ENCODE data around the gene KNTC1.

KNTC1 gene

GRCh38 chr12:122661246-122661645 lies 134.2 kb downstream of the KNTC1 start:
- no peak for DNase-seq

GRCh38 chr12:122661938-122662337 lies 134.9 kb downstream of the KNTC1 start:
- DNase-seq, result no peak

GRCh38 chr12:122665349-122665748 lies 138.3 kb downstream of the KNTC1 start:
- no peak for DNase-seq

DNA sequence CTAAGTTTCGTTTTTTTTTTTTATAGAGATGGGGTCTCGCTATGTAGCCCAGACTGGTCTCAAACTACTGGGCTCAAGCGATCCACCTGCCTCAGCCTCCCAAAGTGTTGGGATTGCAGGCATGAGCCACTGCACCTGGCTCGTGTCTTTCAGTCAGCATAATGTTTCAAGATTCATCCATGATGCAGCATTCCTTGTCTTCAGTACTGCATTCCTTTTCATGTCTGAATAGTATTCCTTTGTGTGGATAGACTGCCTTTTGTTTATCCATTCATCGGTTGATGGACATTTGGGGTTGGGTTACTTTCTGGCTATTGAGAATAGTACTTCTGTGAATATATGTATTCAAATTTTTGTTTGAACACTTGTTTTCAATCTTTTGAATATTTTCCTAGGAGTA lies 138.7 kb downstream of the KNTC1 start:
- no peak for DNase-seq

- DNase-seq, result no peak
Observed at GRCh38 chr12:122668268-122668667, 141.2 kb downstream of the KNTC1 start.

DNA sequence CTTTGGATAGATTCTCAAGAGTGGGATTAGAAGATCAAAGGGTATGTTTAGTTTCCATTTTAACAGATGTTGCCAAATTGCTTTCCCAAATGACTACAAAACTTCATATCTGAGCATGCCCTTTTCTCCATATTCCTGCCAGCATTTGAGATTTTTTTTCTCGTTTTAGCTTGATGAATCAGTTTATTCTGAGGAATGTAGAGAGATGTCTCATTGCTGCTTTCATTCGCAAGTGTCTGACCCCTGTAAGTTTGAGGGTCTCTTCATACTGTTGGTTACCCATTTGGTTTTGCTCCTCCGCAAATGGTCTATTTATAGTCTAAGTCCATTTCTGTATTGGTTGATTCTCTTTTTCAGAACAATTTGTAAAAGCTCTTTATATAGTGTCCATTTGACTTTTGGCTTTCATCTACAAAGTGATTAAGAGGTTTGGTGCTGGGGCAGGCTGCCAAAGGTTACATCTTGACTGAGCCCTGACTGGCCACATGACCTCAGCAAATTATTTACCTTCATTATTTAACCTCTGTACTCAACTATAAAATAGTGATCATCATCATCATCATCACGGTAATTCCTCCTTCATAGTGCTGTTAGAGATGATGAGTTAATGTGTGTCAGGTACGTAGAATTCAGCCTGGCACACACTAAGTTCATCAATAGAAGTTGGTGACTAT lies 142.5 kb downstream of the KNTC1 start:
- DNase-seq, result no peak

DNA sequence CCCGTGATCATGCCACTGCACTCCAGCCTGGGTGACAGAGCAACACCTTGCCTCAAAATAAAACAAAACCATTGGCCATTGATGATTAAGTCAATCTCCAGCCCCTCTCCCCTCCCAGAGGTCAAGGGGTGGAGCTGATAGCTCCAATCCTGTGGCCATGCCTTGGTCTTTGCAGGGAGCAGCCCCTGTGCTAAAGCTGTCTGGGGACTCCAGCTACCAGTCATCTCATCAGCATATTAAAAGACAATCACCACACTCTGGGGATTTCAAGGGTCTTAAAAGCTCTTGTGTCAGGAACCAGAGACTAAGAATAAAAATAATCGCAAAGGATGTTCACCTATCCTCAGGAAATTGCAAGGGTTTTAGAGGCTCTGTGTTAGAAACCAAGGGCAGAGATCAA lies 145.5 kb downstream of the KNTC1 start:
- DNase-seq, result no peak

Measured in AML-193 (cell line).